Middle frontal gyrus (tissue), 1 donor: ENCODE measurements around the gene SUPT3H.

Experiments
- DNase-seq: peaks from one replicate; pipeline ENCODE4 v3.0.0-alpha.2; 2015; ENCODE audit warnings: low spot score; ENCODE audit errors: extremely low spot score

The SUPT3H gene

GRCh38 chr6:45006893-45007292, 370.8 kb downstream of the SUPT3H start:
- DNase-seq = no peak

- no peak for DNase-seq
Observed at GRCh38 chr6:45003961-45004360, 373.8 kb downstream of the SUPT3H start.

- DNase-seq = no peak
Observed at GRCh38 chr6:45003387-45003786, 374.3 kb downstream of the SUPT3H start.

GRCh38 chr6:45002390-45003105, 375.2 kb downstream of the SUPT3H start:
- no peak for DNase-seq

- DNase-seq = no peak
Observed at GRCh38 chr6:45001663-45002062, 376.1 kb downstream of the SUPT3H start.

GRCh38 chr6:45000833-45001232, 376.9 kb downstream of the SUPT3H start:
- no peak for DNase-seq

GRCh38 chr6:44999066-44999465, 378.7 kb downstream of the SUPT3H start:
- DNase-seq = no peak

GRCh38 chr6:44995486-44996132, 382.1 kb downstream of the SUPT3H start:
- no peak for DNase-seq

- no peak for DNase-seq
Observed at GRCh38 chr6:44989391-44989790, 388.3 kb downstream of the SUPT3H start.

- no peak for DNase-seq
Observed at GRCh38 chr6:44985006-44985405, 392.7 kb downstream of the SUPT3H start.

- no peak for DNase-seq
Observed at GRCh38 chr6:44983467-44984365, 394.0 kb downstream of the SUPT3H start.

- no peak for DNase-seq
Observed at GRCh38 chr6:44980841-44981240, 396.9 kb downstream of the SUPT3H start.

- no peak for DNase-seq
Observed at GRCh38 chr6:44976677-44977641, 400.8 kb downstream of the SUPT3H start.

GRCh38 chr6:44974511-44974910, 403.2 kb downstream of the SUPT3H start:
- no peak for DNase-seq

- no peak for DNase-seq
Observed at GRCh38 chr6:44972709-44973108, 405.0 kb downstream of the SUPT3H start.

- no peak for DNase-seq
Observed at GRCh38 chr6:44969446-44970185, 408.1 kb downstream of the SUPT3H start.

GRCh38 chr6:44967481-44967880, 410.3 kb downstream of the SUPT3H start:
- DNase-seq = no peak

- DNase-seq = no peak
Observed at GRCh38 chr6:44966449-44967092, 411.2 kb downstream of the SUPT3H start.

- DNase-seq = no peak
Observed at GRCh38 chr6:44965708-44966107, 412.0 kb downstream of the SUPT3H start.

- no peak for DNase-seq
Observed at GRCh38 chr6:44960898-44961297, 416.8 kb downstream of the SUPT3H start.
